Epithelial cell of prostate (primary cell): ENCODE results near the gene CPED1.

Experiments used
- DNase-seq: peaks from one replicate; pipeline ENCODE4 v3.0.0-alpha.2; 2011; ENCODE audit warnings: low read depth, low spot score
- H3K27ac ChIP-seq: fragments of 450-650 bp; 2 replicates; pipeline ENCODE4 v1.5.1; 2017; ENCODE audit warnings: mild to moderate bottlenecking

The CPED1 gene

DNA sequence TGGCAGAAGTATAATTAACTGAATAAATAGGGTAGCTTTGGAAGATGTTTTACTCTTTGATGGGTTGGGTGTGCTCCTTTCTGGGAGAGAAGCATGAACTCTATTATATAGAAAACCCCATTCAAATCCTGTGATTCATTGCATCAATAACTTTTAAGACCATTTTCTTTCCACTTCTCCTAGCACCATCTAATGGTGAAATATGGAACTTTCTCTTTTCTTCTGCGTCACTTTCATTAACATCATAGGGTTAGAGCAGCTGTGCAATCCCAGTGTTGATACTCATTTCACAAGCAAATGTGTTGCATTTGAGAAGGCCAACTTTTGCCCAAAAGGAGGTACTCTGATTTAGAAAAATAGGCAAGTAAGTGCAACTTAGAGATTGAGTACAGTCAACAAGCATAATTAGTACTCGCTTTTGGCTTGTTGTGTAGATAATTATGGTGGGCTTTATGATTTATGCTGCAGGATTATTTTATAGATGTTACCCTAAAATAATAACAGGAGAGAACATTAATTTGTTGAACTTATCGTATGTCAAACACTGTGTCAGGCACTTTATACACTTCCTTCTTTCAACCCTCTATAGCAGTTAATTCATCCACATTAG lies 92.9 kb downstream of the CPED1 start:
- no peak overlapping the region for H3K27ac ChIP-seq
- peak; percentile 8 for DNase-seq

DNA sequence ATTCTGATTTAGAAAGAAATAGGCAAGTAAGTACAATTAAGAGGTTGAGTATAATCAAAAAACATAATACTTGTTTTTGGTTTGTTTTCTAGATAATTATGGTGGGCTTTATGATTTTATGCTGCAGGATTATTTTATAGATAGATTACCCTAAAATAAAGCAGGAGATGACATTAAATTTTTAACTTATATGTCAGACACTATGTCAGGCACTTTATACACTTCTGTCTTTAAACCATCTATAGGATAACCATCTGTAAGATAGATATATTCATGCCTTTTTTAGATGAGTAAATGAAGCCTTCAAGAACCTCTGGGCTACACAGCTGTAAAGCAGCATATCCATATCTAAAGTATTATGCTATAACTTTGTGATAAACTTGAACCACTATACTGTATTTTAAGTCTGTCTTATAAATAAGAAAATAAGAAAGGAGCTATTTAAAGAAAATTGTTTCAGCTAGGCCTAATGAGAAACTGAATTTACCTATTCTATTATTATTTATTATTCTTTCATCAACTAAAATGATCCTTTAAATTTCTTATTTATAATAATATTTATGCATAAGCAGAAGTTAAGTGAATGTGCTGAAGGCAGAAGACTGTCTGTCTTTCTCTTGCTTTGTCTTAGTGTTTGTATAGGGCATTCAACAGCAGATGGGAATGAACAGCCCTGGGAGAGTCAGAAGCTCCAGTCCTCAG lies 94.0 kb downstream of the CPED1 start:
- DNase-seq: no peak
- peak overlapping the region; percentile 91 for H3K27ac ChIP-seq

DNA sequence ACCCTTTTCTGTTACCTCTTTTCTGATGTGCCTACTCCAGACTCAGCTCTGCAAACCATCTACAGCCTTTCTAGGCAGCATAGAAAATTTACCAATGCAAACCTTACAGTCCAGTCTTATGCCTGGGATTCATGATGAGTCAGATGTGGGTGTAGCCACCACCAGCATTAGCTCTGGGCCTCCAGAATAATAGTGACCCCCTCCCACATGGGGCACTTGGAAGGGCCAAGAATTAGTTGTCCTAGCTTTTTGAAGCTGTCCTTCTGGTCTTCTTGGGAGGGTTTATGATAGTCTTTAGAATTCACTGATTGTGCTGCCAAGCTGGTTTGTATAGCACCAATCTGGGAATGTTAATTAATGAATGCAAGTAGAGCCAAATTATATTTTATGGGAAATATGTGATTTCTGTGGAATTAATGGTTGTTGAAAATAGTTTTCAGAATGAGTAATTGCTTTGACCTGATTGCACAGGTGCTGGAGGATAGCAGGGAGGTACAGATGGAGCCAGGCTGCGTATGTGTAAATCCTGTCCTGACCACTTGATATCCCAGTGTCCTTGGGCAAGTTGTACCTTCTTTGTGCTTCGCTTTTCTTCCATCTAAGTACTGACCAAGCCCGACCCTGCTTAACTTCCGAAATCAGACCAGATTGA lies 94.8 kb downstream of the CPED1 start:
- peak; percentile 12 for DNase-seq
- H3K27ac ChIP-seq: peak overlapping the region; percentile 91

GRCh38 chr7:121083790-121084251 lies 95.3 kb downstream of the CPED1 start:
- peak overlapping the region; percentile 91 for H3K27ac ChIP-seq
- DNase-seq: no peak

GRCh38 chr7:121084256-121084655 lies 95.7 kb downstream of the CPED1 start:
- H3K27ac ChIP-seq: peak overlapping the region; percentile 91

GRCh38 chr7:121084748-121085336 lies 96.3 kb downstream of the CPED1 start:
- peak overlapping the region; percentile 91 for H3K27ac ChIP-seq
- peak; percentile 20 for DNase-seq

More at GRCh38 chr7:121084256-121084655, 95.7 kb downstream of the CPED1 start:
- DNase-seq: no peak

- peak overlapping the region; percentile 91 for H3K27ac ChIP-seq
- DNase-seq: no peak
Observed at GRCh38 chr7:121085922-121086321, 97.4 kb downstream of the CPED1 start.

GRCh38 chr7:121088870-121089269 lies 100.4 kb downstream of the CPED1 start:
- no peak for DNase-seq
- H3K27ac ChIP-seq: no peak overlapping the region

DNA sequence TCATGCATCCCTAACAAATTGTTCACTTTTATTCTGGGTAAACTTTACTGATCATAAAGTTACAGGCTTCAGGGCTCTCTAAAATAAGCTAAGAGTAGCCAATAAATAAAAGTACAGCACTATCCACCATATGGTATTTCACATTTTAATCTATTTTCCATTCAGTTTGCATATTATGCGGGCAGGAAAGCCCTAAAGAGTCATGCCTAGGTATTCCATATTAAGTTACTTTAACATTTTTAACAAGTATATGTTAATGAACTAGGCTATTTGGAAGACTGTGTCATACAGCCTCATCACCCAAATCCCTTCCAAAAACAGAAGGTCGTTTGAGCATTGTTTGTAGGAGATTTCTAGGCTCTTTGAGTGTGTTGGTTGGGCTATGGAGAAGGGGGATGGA lies 106.3 kb downstream of the CPED1 start:
- DNase-seq: no peak
- H3K27ac ChIP-seq: no peak overlapping the region

DNA sequence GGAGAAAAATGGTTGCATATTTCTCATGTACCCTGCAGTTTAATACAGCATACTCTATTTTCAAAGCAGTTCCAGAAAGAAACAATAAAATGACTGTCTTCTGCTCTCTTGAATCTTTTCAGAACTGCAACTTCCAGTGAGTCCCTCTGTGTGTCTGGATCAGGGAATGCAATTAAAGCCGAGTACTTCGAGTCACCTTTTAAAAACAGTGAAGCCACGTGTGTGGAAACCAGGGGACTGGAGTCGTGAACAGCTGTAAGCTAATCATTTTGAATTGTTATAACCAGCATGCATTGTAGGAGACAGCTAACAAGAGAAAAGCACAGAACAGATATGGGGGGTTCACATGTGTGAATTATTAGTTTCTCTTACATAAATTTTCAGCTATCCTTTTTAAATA lies 109.1 kb downstream of the CPED1 start:
- DNase-seq: no peak
- H3K27ac ChIP-seq: no peak overlapping the region

GRCh38 chr7:121099572-121099971 lies 111.1 kb downstream of the CPED1 start:
- no peak for DNase-seq
- no peak overlapping the region for H3K27ac ChIP-seq

- no peak for DNase-seq
- no peak overlapping the region for H3K27ac ChIP-seq
Observed at GRCh38 chr7:121101083-121101482, 112.6 kb downstream of the CPED1 start.

- no peak for DNase-seq
- no peak overlapping the region for H3K27ac ChIP-seq
Observed at GRCh38 chr7:121101621-121102020, 113.1 kb downstream of the CPED1 start.

DNA sequence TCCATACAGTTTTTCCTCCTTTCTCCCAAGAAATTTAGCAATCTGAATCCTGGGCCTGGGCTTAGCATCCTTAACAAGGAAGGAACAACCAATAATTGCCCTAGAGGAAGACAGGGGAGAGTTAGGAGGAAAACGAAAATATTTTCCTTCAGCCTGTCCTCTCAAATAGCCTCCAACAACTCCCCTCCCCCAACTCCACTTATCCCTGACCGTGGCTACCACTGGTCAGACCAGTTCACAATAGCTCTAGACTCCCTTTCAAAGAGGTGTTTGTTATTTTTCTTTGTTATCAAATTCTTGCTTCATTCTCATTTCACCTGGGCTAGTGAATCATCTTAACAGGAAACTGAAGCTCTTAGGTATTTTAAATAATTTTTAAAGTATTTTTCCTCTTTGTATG lies 114.1 kb downstream of the CPED1 start:
- peak; percentile 26 for DNase-seq
- peak overlapping the region; percentile 51 for H3K27ac ChIP-seq

GRCh38 chr7:121103086-121103485 lies 114.6 kb downstream of the CPED1 start:
- H3K27ac ChIP-seq: peak overlapping the region; percentile 51
- DNase-seq: no peak

GRCh38 chr7:121103579-121103978 lies 115.1 kb downstream of the CPED1 start:
- no peak overlapping the region for H3K27ac ChIP-seq
- DNase-seq: no peak

DNA sequence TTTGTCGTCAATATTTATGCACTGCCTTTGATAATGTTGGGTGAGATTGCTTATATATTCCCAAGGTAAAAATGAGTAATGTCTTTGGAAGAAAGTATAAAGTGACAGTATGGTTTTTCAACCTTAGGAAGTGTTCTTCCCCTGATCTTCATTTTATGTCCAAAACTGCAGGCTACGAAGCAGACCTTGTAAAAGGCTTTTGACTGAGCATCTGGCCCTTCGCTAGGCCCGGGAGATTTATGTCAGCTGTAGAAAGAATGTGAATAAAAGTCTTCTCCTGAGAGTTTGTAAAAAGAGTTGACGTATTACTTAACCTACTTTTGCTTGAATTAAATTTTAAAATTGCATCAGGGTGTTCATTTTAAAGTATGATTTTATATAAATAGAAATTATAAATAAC lies 116.8 kb downstream of the CPED1 start:
- no peak for DNase-seq

DNA sequence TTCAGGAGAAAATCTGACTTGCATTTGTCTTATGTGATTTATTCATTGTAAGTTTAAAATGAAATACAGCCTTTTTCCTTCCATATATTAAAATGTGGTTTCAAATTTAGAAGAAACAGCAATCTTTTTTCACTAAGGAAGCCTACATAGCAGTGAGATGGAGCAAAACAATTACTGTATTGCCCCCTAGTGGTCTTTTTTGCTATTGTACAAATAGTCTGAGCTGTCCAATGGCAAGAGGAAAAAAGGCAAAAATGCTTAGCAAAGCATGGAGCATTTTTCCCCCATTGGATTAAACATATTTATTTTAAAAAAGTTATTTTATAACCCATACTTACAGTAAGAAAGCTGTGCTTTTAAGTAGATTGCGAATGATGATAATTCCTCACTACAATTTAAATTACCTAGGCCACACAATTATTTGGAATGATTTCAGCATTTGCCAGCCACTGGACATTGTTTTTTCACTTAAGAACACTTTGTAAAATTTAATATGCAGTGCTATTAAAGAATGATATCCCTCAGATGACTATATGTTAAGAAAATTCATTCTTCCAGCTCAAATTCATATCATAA lies 119.5 kb downstream of the CPED1 start:
- H3K27ac ChIP-seq: no peak overlapping the region
- peak; percentile 10 for DNase-seq

More for the DNA sequence above, 116.8 kb downstream of the CPED1 start:
- H3K27ac ChIP-seq: no peak overlapping the region

- H3K27ac ChIP-seq: no peak overlapping the region
- DNase-seq: no peak
Observed at GRCh38 chr7:121109145-121109544, 120.6 kb downstream of the CPED1 start.

DNA sequence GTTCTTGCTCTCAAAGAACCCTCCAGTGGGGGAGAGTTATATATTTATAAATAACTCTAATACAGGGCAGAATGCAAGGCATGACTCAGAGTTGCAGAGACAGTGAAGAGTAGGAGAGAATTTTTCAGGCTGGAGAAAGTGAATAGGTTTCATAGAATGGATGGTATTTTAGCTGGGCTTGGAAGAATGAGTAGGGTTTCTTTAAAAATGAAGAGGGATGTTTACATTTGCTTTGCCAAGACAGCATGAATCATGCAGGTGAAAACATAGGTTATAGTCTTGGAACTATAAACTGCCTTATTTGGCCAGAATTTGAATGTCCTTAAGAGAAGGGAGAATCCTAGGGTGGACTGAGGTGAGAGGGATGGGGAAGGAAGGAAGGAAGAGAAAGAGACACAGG lies 124.8 kb downstream of the CPED1 start:
- H3K27ac ChIP-seq: no peak overlapping the region
- DNase-seq: no peak

GRCh38 chr7:121116396-121116795 lies 127.9 kb downstream of the CPED1 start:
- H3K27ac ChIP-seq: no peak overlapping the region
- DNase-seq: no peak
